ENCODE measurements around the gene NTNG2. TPM values are rescaled to one million over a fixed set of nuclear protein-coding genes. Genes with fewer than 3 reads are reported as not detected.

Gene NTNG2
- total RNA-seq, 1 donor from 2014 or later, result 5.0 TPM

GRCh38 chr9:132154863-132155567 lies 6.8 kb upstream of the NTNG2 start:
- peaks cover 41% of the 10 kb centered on the region for H3K27me3 ChIP-seq (ENCODE audit: low read depth)

GRCh38 chr9:132155568-132155895 lies 6.3 kb upstream of the NTNG2 start:
- peaks cover 41% of the 10 kb centered on the region for H3K27me3 ChIP-seq (ENCODE audit: low read depth)
- no peaks in the 10 kb centered on the region for H3K36me3 ChIP-seq
- no peak overlapping the region for H3K27ac ChIP-seq
- no peak overlapping the region for H3K4me3 ChIP-seq
- H3K4me1 ChIP-seq, result no peaks in the 10 kb centered on the region
- no peak for TF ChIP-seq CTCF (IDR thresholded peaks at IDR 0.05)
- H3K9me3 ChIP-seq, result no peaks in the 10 kb centered on the region
- ATAC-seq (no peak), DNase-seq (no peak)
- intact Hi-C loops (cut with DNase I), result no loop called here

More at GRCh38 chr9:132154863-132155567, 6.8 kb upstream of the NTNG2 start:
- no peak overlapping the region for H3K27ac ChIP-seq
- no peaks in the 10 kb centered on the region for H3K9me3 ChIP-seq
- no peak for TF ChIP-seq CTCF (IDR thresholded peaks at IDR 0.05)
- H3K4me1 ChIP-seq, result no peaks in the 10 kb centered on the region
- ATAC-seq (no peak), DNase-seq (no peak)
- intact Hi-C loops (cut with DNase I), result no loop called here
- H3K36me3 ChIP-seq, result no peaks in the 10 kb centered on the region
- no peak overlapping the region for H3K4me3 ChIP-seq

- no peak for TF ChIP-seq CTCF (IDR thresholded peaks at IDR 0.05)
- no peak overlapping the region for H3K27ac ChIP-seq
- H3K27me3 ChIP-seq (ENCODE audit: low read depth), result peaks cover 48% of the 10 kb centered on the region
- H3K4me1 ChIP-seq, result peaks cover 6% of the 10 kb centered on the region
- intact Hi-C loops (cut with DNase I), result no loop called here
- no peaks in the 10 kb centered on the region for H3K36me3 ChIP-seq
- DNase-seq (no peak), ATAC-seq (no peak)
- no peaks in the 10 kb centered on the region for H3K9me3 ChIP-seq
- H3K4me3 ChIP-seq, result no peak overlapping the region
Observed at GRCh38 chr9:132156262-132156661, 5.6 kb upstream of the NTNG2 start.

GRCh38 chr9:132157347-132158116 lies 4.3 kb upstream of the NTNG2 start:
- Histone ChIP-seq H3K4me1 (peaks cover 8% of the 10 kb centered on the region), H3K9me3 (no peaks in the 10 kb centered on the region), H3K36me3 (no peaks in the 10 kb centered on the region), H3K4me3 (no peak overlapping the region), H3K27me3 (ENCODE audit: low read depth) (peaks cover 43% of the 10 kb centered on the region), H3K27ac (no peak overlapping the region)
- no peak for ATAC-seq
- DNase-seq, result no peak
- no peak for TF ChIP-seq CTCF (IDR thresholded peaks at IDR 0.05)
- intact Hi-C loops (cut with DNase I), result no loop called here

GRCh38 chr9:132160802-132161742 lies 786 bp upstream of the NTNG2 start:
- ATAC-seq (peak; percentile 28 to 37), DNase-seq (no peak)
- intact Hi-C loops (cut with DNase I), result no loop called here
- Histone ChIP-seq H3K4me1 (peaks cover 37% of the 10 kb centered on the region), H3K27ac (no peak overlapping the region), H3K9me3 (no peaks in the 10 kb centered on the region), H3K27me3 (ENCODE audit: low read depth) (peaks cover 72% of the 10 kb centered on the region), H3K36me3 (no peaks in the 10 kb centered on the region), H3K4me3 (peak overlapping the region; percentile 79)
- TF ChIP-seq CTCF (IDR thresholded peaks at IDR 0.05), result no peak

Measured in lower lobe of right lung (tissue), 2 donors.